ENCODE results near the gene CCDC24. TPM values are rescaled to one million over a fixed set of nuclear protein-coding genes. Genes with fewer than 3 reads are reported as not detected.

CCDC24 gene
- total and polyA plus RNA-seq, 4 donors: 0.92 to 4.2 (median 2.3) TPM

GRCh38 chr1:43984855-43985254 lies 6.5 kb upstream of the CCDC24 start:
- Histone ChIP-seq H3K9me3 (ENCODE audit: control insufficient read depth in 4 of 4, low read length in 3 of 4) (no peaks in the 10 kb centered on the region), H3K9ac (ENCODE audit: low read depth in 1 of 2, low read length in 2 of 2) (no peak overlapping the region), H3K4me3 (ENCODE audit: low read depth in 1 of 3, low read length in 3 of 3) (no peak overlapping the region), H3K27ac (ENCODE audit: low read depth in 1 of 2, low read length in 2 of 2) (no peak overlapping the region), H3K36me3 (ENCODE audit: control insufficient read depth in 4 of 4, insufficient read depth in 3 of 4, low read depth in 1 of 4, low read length in 3 of 4) (peaks cover 0 to 4% (median 0%) of the 10 kb centered on the region in 4 donors), H3K27me3 (ENCODE audit: control insufficient read depth in 4 of 4, insufficient read depth in 4 of 4, low read length in 3 of 4) (no peaks in the 10 kb centered on the region), H3K4me1 (ENCODE audit: control insufficient read depth in 4 of 4, insufficient read depth in 4 of 4, low read length in 3 of 4) (peaks cover 0 to 9% (median 3%) of the 10 kb centered on the region in 4 donors)
- DNase-seq (ENCODE audit: low spot score): no peak
- TF ChIP-seq, protein P1, sequence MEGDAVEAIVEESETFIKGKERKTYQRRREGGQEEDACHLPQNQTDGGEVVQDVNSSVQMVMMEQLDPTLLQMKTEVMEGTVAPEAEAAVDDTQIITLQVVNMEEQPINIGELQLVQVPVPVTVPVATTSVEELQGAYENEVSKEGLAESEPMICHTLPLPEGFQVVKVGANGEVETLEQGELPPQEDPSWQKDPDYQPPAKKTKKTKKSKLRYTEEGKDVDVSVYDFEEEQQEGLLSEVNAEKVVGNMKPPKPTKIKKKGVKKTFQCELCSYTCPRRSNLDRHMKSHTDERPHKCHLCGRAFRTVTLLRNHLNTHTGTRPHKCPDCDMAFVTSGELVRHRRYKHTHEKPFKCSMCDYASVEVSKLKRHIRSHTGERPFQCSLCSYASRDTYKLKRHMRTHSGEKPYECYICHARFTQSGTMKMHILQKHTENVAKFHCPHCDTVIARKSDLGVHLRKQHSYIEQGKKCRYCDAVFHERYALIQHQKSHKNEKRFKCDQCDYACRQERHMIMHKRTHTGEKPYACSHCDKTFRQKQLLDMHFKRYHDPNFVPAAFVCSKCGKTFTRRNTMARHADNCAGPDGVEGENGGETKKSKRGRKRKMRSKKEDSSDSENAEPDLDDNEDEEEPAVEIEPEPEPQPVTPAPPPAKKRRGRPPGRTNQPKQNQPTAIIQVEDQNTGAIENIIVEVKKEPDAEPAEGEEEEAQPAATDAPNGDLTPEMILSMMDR (IDR thresholded peaks at IDR 0.05; ENCODE audit: low read depth, low read length, missing input control): no peak
- TF ChIP-seq YY1 (IDR thresholded peaks at IDR 0.05): no peak
- no peak for TF ChIP-seq FOXA2 (IDR thresholded peaks at IDR 0.05)
- no peak for TF ChIP-seq HNF4G (IDR thresholded peaks at IDR 0.05)
- TF ChIP-seq, protein P2, sequence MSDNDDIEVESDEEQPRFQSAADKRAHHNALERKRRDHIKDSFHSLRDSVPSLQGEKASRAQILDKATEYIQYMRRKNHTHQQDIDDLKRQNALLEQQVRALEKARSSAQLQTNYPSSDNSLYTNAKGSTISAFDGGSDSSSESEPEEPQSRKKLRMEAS (IDR thresholded peaks at IDR 0.05): no peak
- no peak for TF ChIP-seq GABPA (IDR thresholded peaks at IDR 0.05 in 1 of 2, conservative IDR thresholded peaks at IDR 0.05 in 1 of 2)
- TF ChIP-seq SP1 (IDR thresholded peaks at IDR 0.05): no peak
- TF ChIP-seq TAF1 (conservative IDR thresholded peaks at IDR 0.05): no peak
- TF ChIP-seq ATF3 (IDR thresholded peaks at IDR 0.05): no peak
- no peak for TF ChIP-seq FOXA1 (IDR thresholded peaks at IDR 0.05)
- TF ChIP-seq RAD21 (IDR thresholded peaks at IDR 0.05): no peak
- no peak for TF ChIP-seq ZBTB33 (IDR thresholded peaks at IDR 0.05)
- TF ChIP-seq HNF4A (conservative IDR thresholded peaks at IDR 0.05): no peak
- 96% methylated on average over 16 of the region's 16 CpGs for WGBS

DNA sequence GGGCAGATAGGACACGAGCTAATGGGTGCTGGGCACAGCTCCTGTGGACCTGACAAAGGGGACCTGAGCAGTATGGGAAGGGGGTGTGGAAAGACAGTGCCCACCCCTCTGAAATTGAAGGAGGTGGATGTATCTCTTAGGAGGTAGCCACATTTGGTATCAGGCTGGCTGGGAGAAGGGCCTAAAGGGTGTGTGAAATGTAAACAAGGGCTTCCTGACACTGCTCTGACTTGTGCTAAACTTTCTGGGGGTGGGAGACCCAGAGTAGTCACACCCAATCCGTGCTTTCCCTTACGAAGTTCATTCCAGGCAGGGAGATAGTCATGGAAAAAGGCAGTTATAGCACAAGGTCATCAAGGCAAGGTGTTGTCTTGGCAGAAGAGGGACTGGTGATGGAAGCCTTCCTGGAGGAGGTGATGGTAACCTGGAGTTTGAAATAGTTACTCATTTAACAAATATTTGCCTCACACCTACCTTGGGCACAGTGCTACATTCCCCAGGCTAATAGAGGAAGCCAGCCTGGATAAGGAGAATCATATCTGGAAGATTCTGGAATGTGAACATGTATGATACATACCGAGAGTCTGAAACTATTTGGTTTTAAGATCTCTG lies 5.3 kb upstream of the CCDC24 start:
- Histone ChIP-seq H3K9me3 (ENCODE audit: control insufficient read depth in 4 of 4, low read length in 3 of 4) (no peaks in the 10 kb centered on the region), H3K4me1 (ENCODE audit: control insufficient read depth in 4 of 4, insufficient read depth in 4 of 4, low read length in 3 of 4) (peaks cover 0 to 5% (median 5%) of the 10 kb centered on the region in 4 donors), H3K27ac (ENCODE audit: low read depth in 1 of 2, low read length in 2 of 2) (no peak overlapping the region), H3K9ac (ENCODE audit: low read depth in 1 of 2, low read length in 2 of 2) (no peak overlapping the region), H3K36me3 (ENCODE audit: control insufficient read depth in 4 of 4, insufficient read depth in 3 of 4, low read depth in 1 of 4, low read length in 3 of 4) (peaks cover 0 to 4% (median 0%) of the 10 kb centered on the region in 4 donors), H3K27me3 (ENCODE audit: control insufficient read depth in 4 of 4, insufficient read depth in 4 of 4, low read length in 3 of 4) (no peaks in the 10 kb centered on the region), H3K4me3 (ENCODE audit: low read depth in 1 of 3, low read length in 3 of 3) (no peak overlapping the region)
- no peak for DNase-seq (ENCODE audit: low spot score)
- WGBS: 88% methylated on average over 4 of the region's 4 CpGs
- TF ChIP-seq NR2F2 (IDR thresholded peaks at IDR 0.05) (no peak), REST (IDR thresholded peaks at IDR 0.05) (no peak), ATF3 (IDR thresholded peaks at IDR 0.05) (no peak), ZBTB33 (IDR thresholded peaks at IDR 0.05) (no peak), HNF4A (conservative IDR thresholded peaks at IDR 0.05) (no peak), YY1 (IDR thresholded peaks at IDR 0.05) (no peak), HNF4G (IDR thresholded peaks at IDR 0.05) (no peak), FOXA1 (IDR thresholded peaks at IDR 0.05) (no peak), GABPA (IDR thresholded peaks at IDR 0.05 in 1 of 2, conservative IDR thresholded peaks at IDR 0.05 in 1 of 2) (no peak), RAD21 (IDR thresholded peaks at IDR 0.05) (no peak), JUND (IDR thresholded peaks at IDR 0.05) (no peak), FOXA2 (IDR thresholded peaks at IDR 0.05) (no peak), SP1 (IDR thresholded peaks at IDR 0.05) (no peak), TAF1 (conservative IDR thresholded peaks at IDR 0.05) (no peak)
- TF ChIP-seq, protein P2 (IDR thresholded peaks at IDR 0.05): no peak
- TF ChIP-seq, protein P1 (IDR thresholded peaks at IDR 0.05; ENCODE audit: low read depth, low read length, missing input control): no peak
